CD4-positive, alpha-beta T cell treated with Interleukin-10 for 1 hour (primary cell): Measurements from ENCODE around the gene PLXNB2.

Experiments
- DNase-seq: peaks from one replicate; pipeline ENCODE4 v3.0.0-alpha.2; 2020

PLXNB2 gene

DNA sequence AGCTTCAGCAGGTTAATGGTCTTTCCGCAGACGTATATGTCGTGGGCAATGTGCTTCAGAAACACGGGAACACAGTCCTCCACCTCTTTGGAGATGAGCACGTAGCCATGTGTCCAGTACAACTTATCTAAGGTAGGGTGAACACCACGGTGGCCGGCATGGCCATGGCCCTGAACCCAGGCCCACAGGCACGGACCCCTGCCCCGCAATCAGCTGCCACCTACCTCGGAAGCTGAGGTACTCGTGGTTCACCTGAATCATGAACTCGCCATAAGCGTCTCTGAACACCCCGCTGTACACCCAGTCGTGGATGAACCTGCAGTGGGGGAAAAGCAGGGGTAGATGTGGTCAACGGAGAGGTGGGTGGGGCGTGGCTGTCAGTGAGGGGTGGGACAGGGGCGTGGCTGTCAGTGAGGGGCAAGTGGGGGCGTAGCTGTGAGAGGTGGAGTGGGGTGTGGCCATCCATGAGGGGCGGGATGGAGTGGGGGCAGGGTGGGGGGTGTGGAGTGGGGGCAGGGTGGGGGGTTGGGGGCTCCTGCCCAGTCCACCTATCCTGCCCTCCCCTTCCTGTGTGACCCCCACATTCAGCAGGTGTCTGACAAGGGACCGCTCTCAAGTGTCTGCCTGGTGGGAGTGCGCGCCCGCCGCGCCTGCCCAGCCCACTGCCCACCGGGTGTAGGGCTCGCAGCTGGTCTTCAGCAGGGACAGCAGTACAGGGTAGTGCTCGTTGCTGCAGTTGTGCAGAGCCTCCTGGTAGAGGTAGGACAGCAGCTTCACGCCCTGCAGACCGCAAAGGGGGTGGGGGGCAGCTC is 81.2 kb downstream of the PLXNB2 start:
- no peak for DNase-seq

DNA sequence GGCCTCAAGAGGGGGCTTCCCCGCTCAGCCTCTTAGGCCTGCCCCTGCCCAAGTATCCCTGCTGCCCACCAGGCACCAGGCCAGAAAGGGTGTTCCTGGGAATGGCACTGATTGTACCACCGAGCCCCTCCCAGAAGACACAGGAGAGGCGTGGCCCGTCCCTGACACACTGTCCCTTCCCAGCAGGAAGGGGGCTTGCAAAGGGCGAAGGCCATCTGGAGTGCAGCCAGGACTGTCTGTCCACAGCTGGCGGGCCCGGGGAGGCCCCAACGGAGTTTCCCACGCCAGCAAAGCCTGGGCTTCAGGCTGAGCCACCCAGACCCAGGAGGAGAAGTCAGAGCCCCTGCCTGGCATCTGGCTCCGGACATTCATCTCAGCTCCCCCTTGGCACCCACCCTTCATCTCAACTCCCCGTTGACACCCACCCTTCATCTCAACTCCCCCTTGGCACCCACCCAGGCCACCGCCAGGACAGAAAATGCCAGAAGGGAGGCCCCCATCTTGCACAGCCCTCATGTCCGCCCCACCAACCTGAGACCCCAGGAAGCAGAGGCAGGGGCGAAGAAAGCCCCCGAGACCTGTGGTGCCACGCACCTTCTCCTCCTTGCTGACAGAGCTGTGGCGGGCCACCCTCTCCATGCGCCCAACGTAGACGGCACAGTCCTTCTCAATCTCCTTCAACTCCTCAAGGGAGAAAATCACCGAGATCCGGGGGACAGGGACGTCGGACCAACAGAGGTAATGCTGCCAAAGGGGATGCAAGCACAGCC is 82.1 kb downstream of the PLXNB2 start:
- DNase-seq: no peak
